GM13977 (cell line): ENCODE measurements around the gene RPRD2.

ENCODE experiments used
- DNase-seq: peaks from one replicate; pipeline ENCODE4 v3.0.0; 2012; ENCODE audit warnings: low spot score
- in situ Hi-C: fragments of 300-500 bp; cut with MboI; formaldehyde crosslinking; loops from one replicate; pipeline ENCODE4 v1.12.0; 2022; ENCODE audit warnings: low sequenced_read_pairs, low pct_unique_long_range_greater_than_20kb, mixed read lengths, inconsistent platforms; ENCODE audit not compliant: unreplicated experiment
- TF ChIP-seq, protein P1 (sequence below): IDR thresholded peaks from 2 replicates; pipeline ENCODE4 v1.5.1; 2012; ENCODE audit warnings: mild to moderate bottlenecking, control low read depth; ENCODE audit not compliant: insufficient read depth; ENCODE audit errors: extremely low read depth, missing control alignments

The RPRD2 gene

DNA sequence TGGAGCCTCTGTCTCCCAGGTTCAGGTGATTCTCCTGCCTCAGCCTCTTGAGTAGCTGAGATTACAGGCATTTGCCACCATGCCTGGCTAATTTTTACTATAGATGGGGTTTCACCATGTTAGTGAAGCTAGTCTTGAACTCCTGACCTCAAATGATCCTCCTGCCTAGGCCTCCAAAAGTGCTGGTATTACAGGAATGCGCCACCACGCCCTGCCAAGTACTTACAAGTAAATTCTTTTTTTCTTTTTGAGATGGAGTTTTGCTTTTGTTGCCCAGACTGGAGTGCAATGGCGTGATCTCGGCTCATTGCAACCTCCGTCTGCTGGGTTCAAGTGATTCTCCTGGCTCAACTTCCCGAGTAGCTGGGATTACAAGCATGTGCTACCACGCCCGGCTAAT is 42.5 kb downstream of the RPRD2 start:
- TF ChIP-seq, protein P1, sequence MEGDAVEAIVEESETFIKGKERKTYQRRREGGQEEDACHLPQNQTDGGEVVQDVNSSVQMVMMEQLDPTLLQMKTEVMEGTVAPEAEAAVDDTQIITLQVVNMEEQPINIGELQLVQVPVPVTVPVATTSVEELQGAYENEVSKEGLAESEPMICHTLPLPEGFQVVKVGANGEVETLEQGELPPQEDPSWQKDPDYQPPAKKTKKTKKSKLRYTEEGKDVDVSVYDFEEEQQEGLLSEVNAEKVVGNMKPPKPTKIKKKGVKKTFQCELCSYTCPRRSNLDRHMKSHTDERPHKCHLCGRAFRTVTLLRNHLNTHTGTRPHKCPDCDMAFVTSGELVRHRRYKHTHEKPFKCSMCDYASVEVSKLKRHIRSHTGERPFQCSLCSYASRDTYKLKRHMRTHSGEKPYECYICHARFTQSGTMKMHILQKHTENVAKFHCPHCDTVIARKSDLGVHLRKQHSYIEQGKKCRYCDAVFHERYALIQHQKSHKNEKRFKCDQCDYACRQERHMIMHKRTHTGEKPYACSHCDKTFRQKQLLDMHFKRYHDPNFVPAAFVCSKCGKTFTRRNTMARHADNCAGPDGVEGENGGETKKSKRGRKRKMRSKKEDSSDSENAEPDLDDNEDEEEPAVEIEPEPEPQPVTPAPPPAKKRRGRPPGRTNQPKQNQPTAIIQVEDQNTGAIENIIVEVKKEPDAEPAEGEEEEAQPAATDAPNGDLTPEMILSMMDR = no peak
- in situ Hi-C loops = no loop called here
- no peak for DNase-seq

DNA sequence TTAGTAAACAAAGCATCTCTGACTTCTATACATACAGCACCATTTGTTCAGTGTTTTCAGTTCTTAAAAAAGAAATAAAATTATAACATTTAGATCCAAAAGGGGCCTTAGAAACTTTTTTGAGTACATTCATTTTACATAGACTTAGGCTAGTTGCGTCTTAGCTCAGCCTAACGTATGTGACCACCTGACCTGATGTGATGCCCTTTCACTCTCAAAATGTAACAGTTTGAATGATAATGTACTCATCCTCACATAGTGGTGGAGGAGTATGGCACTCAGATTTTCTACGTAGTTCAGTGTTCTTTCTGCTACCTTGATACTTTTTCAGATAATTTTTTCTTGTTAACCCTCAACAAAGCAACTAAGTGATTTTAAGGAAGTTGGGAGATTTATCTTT is 43.4 kb downstream of the RPRD2 start:
- DNase-seq = no peak
- TF ChIP-seq, protein P1 = no peak
- in situ Hi-C loops = no loop called here

DNA sequence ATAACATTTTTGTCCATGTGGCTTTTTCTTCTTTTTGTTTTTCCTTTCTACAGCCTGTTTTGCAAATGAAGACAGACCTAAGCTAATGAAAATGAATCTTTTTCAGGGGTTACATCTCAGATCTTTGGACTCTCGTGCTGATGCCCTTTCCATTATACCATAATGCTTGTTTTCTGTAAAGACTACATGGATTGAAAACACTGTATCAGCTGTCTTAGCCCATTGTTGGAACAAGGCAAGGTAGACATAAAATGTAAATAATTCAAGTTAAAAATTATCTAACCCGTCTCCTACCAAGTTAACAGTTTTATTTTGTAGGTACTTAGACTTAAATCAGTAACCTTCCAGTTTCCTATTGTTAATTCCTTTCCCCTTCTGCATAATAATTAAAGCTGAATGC is 44.9 kb downstream of the RPRD2 start:
- TF ChIP-seq, protein P1 = no peak
- DNase-seq = no peak
- in situ Hi-C loops = no loop called here

DNA sequence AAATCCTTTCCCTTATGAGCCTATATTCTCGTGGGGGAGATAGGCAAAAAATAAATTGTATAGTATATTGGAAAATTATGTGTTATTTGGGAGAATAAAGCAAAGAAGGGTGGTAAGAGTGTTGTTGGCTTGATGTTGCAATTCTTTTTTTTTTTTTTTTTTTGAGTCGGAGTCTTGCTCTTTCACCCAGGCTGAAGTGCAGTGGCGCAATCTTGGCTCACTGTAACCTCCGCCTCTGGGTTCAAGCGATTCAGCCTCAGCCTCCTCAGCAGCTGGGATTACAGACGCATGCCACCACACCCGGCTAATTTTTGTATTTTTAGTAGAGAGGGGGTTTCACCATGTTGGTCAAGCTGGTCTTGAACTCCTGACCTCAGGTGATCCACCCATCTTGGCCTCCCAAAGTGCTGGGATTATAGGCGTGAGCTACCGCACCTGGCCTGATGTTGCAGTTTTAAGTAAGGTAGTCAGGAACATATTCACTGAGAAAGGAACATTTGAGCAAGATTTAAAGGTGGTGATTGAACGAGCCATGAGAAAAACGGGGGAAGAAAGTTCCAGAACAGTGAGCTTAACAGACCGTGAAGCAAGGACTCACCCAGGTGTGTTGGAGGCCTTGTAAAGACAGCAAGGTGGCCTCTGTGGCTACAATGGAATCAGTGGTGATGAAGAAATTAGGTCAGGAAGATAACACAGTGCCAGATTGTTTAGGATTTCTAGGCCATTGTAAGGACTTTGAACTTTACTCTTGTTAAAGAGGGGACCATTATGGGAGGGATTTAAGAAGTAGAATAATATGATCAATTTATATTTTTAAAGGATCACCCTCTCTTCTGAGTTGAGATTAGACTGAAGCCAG is 45.8 kb downstream of the RPRD2 start:
- TF ChIP-seq, protein P1 = no peak
- in situ Hi-C loops = no loop called here
- DNase-seq = no peak

DNA sequence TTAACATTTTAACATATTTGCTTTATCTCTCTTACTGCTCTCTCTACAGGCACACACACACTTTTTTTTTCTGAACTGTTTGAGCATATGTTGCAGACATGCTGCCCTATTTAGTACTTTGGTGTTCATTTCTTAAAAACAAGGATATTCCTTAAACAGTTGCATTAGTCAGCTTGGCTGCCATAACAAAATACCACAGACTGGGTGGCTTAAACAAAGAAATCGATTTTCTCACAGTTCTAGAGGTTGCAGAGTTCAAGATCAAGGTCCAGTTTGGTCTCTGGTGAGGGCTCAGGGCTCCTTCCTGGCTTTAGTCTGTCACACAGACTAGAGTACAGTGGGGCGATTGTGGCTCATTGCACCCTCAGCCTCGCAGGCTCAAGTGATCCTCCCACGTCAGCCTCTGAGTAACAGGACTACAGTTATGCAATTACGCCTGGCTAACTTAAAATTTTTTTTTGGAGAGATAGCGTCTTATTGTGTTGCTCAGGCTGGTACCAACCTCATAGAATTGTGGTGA is 46.7 kb downstream of the RPRD2 start:
- no peak for DNase-seq
- TF ChIP-seq, protein P1 = no peak

DNA sequence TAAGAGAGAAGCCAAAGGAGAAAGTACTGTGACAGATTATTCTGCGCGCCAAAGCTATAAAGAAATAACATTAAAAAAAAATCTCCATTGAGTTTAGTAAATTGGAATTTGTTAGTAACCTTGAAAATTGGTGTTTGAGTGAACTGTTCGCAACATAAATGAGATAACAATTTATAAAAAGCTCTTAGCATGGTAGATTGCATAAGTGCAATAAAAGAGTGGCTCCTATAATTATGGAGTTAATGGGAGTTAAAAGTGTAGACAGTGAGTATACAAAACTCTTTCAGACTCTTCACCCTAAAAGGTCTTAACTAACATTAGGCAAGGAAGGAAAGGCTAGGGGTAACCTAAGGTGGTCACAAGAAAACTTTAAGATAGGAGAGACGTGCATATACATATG is 50.6 kb downstream of the RPRD2 start:
- in situ Hi-C loops = no loop called here
- DNase-seq = no peak
- TF ChIP-seq, protein P1 = no peak

More for the DNA sequence above, 46.7 kb downstream of the RPRD2 start:
- in situ Hi-C loops = no loop called here
